ENCODE data around the gene SOX18.

DNA sequence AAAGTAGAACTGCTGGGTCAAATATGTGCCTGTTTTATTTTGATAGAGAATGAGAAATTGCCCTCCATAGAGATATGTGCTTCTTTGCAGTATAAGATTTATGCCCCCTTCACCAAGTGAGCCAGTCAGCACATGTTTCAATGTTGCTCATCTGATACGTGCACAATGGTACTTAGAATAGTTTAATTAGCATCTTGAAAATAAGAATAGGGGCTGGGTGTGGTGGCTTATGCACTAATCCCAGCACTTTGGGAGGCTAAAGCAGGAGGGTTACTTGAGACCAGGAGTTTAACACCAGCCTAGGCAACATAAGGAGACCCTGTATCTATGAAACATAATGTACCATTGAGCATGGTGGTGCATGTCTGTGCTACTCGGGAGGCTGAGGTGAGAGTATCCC, 33.8 kb downstream of the SOX18 start:
- no peak for TF ChIP-seq CTCF (IDR thresholded peaks at IDR 0.05)
- TF ChIP-seq POLR2AphosphoS5 (IDR thresholded peaks at IDR 0.05), result no peak

Measured in upper lobe of left lung (tissue), 4 donors.